HG03108 (cell line): ENCODE results near the gene RAB32.
"Not testable (repeated sequence)": the region's sequence is repeated elsewhere in the genome, so short reads cannot be mapped to it uniquely, and the experiment has no call there.

ENCODE experiments used
- ATAC-seq: cut with Tn5 transposase; IDR thresholded peaks from one replicate; pipeline ENCODE4 v1.9.1; 2021; ENCODE audit warnings: moderate library complexity; ENCODE audit not compliant: unreplicated experiment

Gene RAB32

GRCh38 chr6:146543211-146543939 is at the start of gene RAB32:
Gene RAB32, plus strand, starts transcription at chr6:146543833. Its CDS starts 39 bp downstream, at chr6:146543872.
- ATAC-seq = peak; percentile 70

GRCh38 chr6:146498309-146498708 is 45.3 kb upstream of the RAB32 start:
- no peak for ATAC-seq

- ATAC-seq = no peak
Measured at GRCh38 chr6:146503096-146503495, 40.5 kb upstream of the RAB32 start.

GRCh38 chr6:146515212-146515611 is 28.4 kb upstream of the RAB32 start:
- no peak for ATAC-seq

GRCh38 chr6:146526192-146526591 is 17.4 kb upstream of the RAB32 start:
- ATAC-seq = no peak

GRCh38 chr6:146532702-146533101 is 10.9 kb upstream of the RAB32 start:
- no peak for ATAC-seq

GRCh38 chr6:146542881-146543210 is 787 bp upstream of the RAB32 start:
- ATAC-seq = no peak

GRCh38 chr6:146543940-146544615 is 445 bp downstream of the RAB32 start:
- no peak for ATAC-seq

- no peak for ATAC-seq
Measured at GRCh38 chr6:146544616-146545182, 1.1 kb downstream of the RAB32 start.

GRCh38 chr6:146545581-146545980 is 1.9 kb downstream of the RAB32 start:
- ATAC-seq = no peak

GRCh38 chr6:146546443-146547043 is 2.9 kb downstream of the RAB32 start:
- no peak for ATAC-seq

- no peak for ATAC-seq
Measured at GRCh38 chr6:146547889-146548288, 4.3 kb downstream of the RAB32 start.

GRCh38 chr6:146548898-146549374 is 5.3 kb downstream of the RAB32 start:
- no peak for ATAC-seq

GRCh38 chr6:146550911-146551310 is 7.3 kb downstream of the RAB32 start:
- ATAC-seq = no peak

- no peak for ATAC-seq
Measured at GRCh38 chr6:146551545-146551944, 7.9 kb downstream of the RAB32 start.

- no peak for ATAC-seq
Measured at GRCh38 chr6:146553377-146554135, 9.9 kb downstream of the RAB32 start.

GRCh38 chr6:146560607-146561006 is 17.0 kb downstream of the RAB32 start:
- no peak for ATAC-seq

GRCh38 chr6:146566661-146567060 is 23.0 kb downstream of the RAB32 start:
- not testable (repeated sequence) for ATAC-seq

GRCh38 chr6:146568619-146569018 is 25.0 kb downstream of the RAB32 start:
- ATAC-seq = not testable (repeated sequence)

GRCh38 chr6:146574211-146574610 is 30.6 kb downstream of the RAB32 start:
- no peak for ATAC-seq

GRCh38 chr6:146578054-146578453 is 34.4 kb downstream of the RAB32 start:
- ATAC-seq = no peak
